HUES6 (cell line): Measurements from ENCODE around the gene RYR3.

ENCODE experiments used
- H3K27ac ChIP-seq: 2 replicates; pipeline ENCODE4 v1.7.0; 2013; ENCODE audit warnings: low read depth, mild to moderate bottlenecking, low read length, inconsistent platforms
- H3K27me3 ChIP-seq: 2 replicates; pipeline ENCODE4 v1.6.1; 2013; ENCODE audit warnings: low read length; ENCODE audit not compliant: control insufficient read depth, insufficient read depth
- H3K36me3 ChIP-seq: 2 replicates; pipeline ENCODE4 v1.6.1; 2013; ENCODE audit warnings: low read length; ENCODE audit not compliant: control insufficient read depth, insufficient read depth
- H3K4me1 ChIP-seq: 2 replicates; pipeline ENCODE4 v1.6.1; 2013; ENCODE audit warnings: low read length; ENCODE audit not compliant: control insufficient read depth, insufficient read depth
- H3K4me3 ChIP-seq: 2 replicates; pipeline ENCODE4 v1.5.1; 2013; ENCODE audit warnings: low read depth, low read length
- H3K9ac ChIP-seq: one replicate; pipeline ENCODE4 v1.6.1; 2013; ENCODE audit warnings: mild to moderate bottlenecking, low read length
- H3K9me3 ChIP-seq: 2 replicates; pipeline ENCODE4 v1.6.1; 2013; ENCODE audit warnings: low read depth, low read length; ENCODE audit not compliant: control insufficient read depth, insufficient read depth

Gene RYR3

GRCh38 chr15:33639051-33639450 is 328.3 kb downstream of the RYR3 start:
- Histone ChIP-seq H3K27me3 (no peaks in the 10 kb centered on the region), H3K9ac (no peak overlapping the region), H3K4me1 (no peaks in the 10 kb centered on the region), H3K27ac (no peak overlapping the region), H3K4me3 (no peak overlapping the region), H3K36me3 (no peaks in the 10 kb centered on the region), H3K9me3 (no peaks in the 10 kb centered on the region)

GRCh38 chr15:33639456-33639855 is 328.7 kb downstream of the RYR3 start:
- no peak overlapping the region for H3K27ac ChIP-seq
- no peaks in the 10 kb centered on the region for H3K36me3 ChIP-seq
- H3K4me3 ChIP-seq, result no peak overlapping the region
- H3K4me1 ChIP-seq, result no peaks in the 10 kb centered on the region
- no peak overlapping the region for H3K9ac ChIP-seq
- no peaks in the 10 kb centered on the region for H3K9me3 ChIP-seq
- no peaks in the 10 kb centered on the region for H3K27me3 ChIP-seq

- H3K27ac ChIP-seq, result no peak overlapping the region
- H3K4me3 ChIP-seq, result no peak overlapping the region
- no peak overlapping the region for H3K9ac ChIP-seq
- H3K9me3 ChIP-seq, result no peaks in the 10 kb centered on the region
- H3K4me1 ChIP-seq, result no peaks in the 10 kb centered on the region
- no peaks in the 10 kb centered on the region for H3K36me3 ChIP-seq
- H3K27me3 ChIP-seq, result no peaks in the 10 kb centered on the region
These were observed 329.2 kb downstream of the RYR3 start for GRCh38 chr15:33639978-33640377.

GRCh38 chr15:33641069-33641468 is 330.3 kb downstream of the RYR3 start:
- Histone ChIP-seq H3K36me3 (no peaks in the 10 kb centered on the region), H3K4me1 (no peaks in the 10 kb centered on the region), H3K9ac (no peak overlapping the region), H3K9me3 (no peaks in the 10 kb centered on the region), H3K27me3 (no peaks in the 10 kb centered on the region), H3K27ac (no peak overlapping the region), H3K4me3 (no peak overlapping the region)

DNA sequence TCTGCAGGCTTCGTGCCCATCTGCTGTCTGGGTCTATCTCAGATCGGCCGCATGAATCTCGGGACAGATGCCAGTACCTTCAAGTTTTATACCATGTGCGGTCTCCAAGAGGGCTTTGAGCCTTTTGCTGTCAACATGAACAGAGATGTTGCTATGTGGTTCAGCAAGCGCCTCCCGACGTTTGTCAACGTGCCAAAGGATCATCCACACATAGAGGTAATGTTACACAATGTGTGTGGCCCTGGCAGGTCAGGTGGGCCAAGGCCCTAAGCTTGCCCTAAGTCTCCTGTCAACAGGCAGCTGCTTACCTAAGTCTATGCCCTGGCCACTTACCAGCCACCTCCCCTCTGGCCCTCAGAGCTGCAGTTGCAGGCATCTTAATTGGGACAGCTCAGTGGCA is 333.5 kb downstream of the RYR3 start:
- Histone ChIP-seq H3K36me3 (no peaks in the 10 kb centered on the region), H3K27me3 (no peaks in the 10 kb centered on the region), H3K4me3 (no peak overlapping the region), H3K9me3 (no peaks in the 10 kb centered on the region), H3K9ac (no peak overlapping the region), H3K4me1 (no peaks in the 10 kb centered on the region), H3K27ac (no peak overlapping the region)

DNA sequence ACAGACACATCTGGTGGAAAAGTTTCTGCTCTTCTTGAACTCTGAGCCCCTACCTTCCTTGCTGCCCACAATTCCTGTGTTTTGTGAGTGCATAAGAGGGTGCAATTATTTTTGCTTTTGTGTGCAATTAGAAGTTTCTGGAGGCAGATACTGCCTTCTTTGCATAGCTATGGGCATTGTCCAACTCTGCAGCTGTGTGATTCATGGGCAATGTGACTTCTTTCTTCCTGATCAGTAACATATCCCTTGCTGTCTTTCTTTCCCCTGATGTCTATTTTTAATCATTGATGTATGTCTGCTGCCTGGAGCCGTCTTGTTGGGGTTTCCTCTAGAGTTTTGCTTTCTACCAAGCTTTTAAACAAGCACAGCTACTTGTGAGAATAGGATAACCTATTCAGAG is 336.0 kb downstream of the RYR3 start:
- Histone ChIP-seq H3K4me3 (no peak overlapping the region), H3K9me3 (no peaks in the 10 kb centered on the region), H3K27me3 (no peaks in the 10 kb centered on the region), H3K27ac (no peak overlapping the region), H3K36me3 (no peaks in the 10 kb centered on the region), H3K9ac (no peak overlapping the region), H3K4me1 (no peaks in the 10 kb centered on the region)

- H3K4me1 ChIP-seq, result no peaks in the 10 kb centered on the region
- H3K27me3 ChIP-seq, result no peaks in the 10 kb centered on the region
- no peak overlapping the region for H3K27ac ChIP-seq
- H3K36me3 ChIP-seq, result no peaks in the 10 kb centered on the region
- H3K9me3 ChIP-seq, result no peaks in the 10 kb centered on the region
- no peak overlapping the region for H3K4me3 ChIP-seq
- no peak overlapping the region for H3K9ac ChIP-seq
These were observed 338.6 kb downstream of the RYR3 start for GRCh38 chr15:33649217-33649933.

GRCh38 chr15:33654860-33655259 is 344.1 kb downstream of the RYR3 start:
- Histone ChIP-seq H3K27me3 (no peaks in the 10 kb centered on the region), H3K9me3 (peaks cover 11% of the 10 kb centered on the region; the same call in 1 of the 2 replicates), H3K36me3 (no peaks in the 10 kb centered on the region), H3K4me1 (no peaks in the 10 kb centered on the region), H3K4me3 (no peak overlapping the region), H3K27ac (no peak overlapping the region), H3K9ac (no peak overlapping the region)

- H3K9ac ChIP-seq, result no peak overlapping the region
- H3K27me3 ChIP-seq, result no peaks in the 10 kb centered on the region
- no peaks in the 10 kb centered on the region for H3K4me1 ChIP-seq
- peaks cover 11% of the 10 kb centered on the region; the same call in 1 of the 2 replicates for H3K9me3 ChIP-seq
- H3K36me3 ChIP-seq, result no peaks in the 10 kb centered on the region
- no peak overlapping the region for H3K4me3 ChIP-seq
- no peak overlapping the region for H3K27ac ChIP-seq
These were observed 344.7 kb downstream of the RYR3 start for GRCh38 chr15:33655488-33655887.

DNA sequence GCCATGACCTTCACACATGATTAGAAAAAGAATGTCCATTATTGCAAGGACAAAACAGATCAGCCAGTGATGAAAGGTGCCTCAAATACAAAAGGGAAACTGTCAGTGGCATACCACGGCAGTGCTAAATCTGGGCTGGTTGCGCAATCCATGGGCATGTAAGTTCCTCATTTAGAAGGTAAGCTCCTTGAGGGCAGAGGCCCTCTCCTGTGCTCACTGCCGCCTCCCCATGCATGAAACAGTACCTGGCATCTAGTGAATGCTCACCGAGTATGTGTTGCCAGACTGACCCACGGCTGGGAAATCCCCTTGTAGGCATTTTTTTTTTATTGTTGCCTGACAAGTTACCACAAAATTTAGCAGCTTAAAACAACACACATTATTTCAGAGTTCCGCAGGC is 345.4 kb downstream of the RYR3 start:
- Histone ChIP-seq H3K9me3 (peaks cover 11% of the 10 kb centered on the region; the same call in 1 of the 2 replicates), H3K27ac (no peak overlapping the region), H3K4me3 (no peak overlapping the region), H3K9ac (no peak overlapping the region), H3K27me3 (no peaks in the 10 kb centered on the region), H3K4me1 (no peaks in the 10 kb centered on the region), H3K36me3 (no peaks in the 10 kb centered on the region)

- no peak overlapping the region for H3K4me3 ChIP-seq
- H3K4me1 ChIP-seq, result no peaks in the 10 kb centered on the region
- H3K9me3 ChIP-seq, result peaks cover 11% of the 10 kb centered on the region; the same call in 1 of the 2 replicates
- no peaks in the 10 kb centered on the region for H3K27me3 ChIP-seq
- no peak overlapping the region for H3K27ac ChIP-seq
- H3K9ac ChIP-seq, result no peak overlapping the region
- H3K36me3 ChIP-seq, result no peaks in the 10 kb centered on the region
These were observed 349.4 kb downstream of the RYR3 start for GRCh38 chr15:33660151-33660550.
